ENCODE data around the gene DLG5.

The DLG5 gene

DNA sequence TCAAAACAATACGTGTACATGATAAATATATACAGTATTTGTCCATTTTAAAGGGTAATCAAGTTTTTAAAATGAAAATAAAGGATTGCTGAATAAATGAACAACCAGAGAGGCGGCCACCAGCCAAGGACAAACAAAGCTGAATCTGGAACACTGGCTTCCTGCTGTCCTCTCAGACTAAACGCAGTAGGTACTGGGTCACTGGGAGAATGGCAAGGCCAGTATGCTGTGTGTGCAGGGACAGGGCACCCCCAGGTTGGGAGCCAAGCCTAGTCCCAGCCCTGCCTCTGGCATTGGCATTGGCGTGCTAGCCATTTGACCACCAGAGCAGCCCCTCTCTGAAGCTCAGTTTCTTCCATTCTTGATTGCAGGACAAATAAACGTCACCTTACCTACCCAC is 33.8 kb downstream of the DLG5 start:
- TF ChIP-seq REST (IDR thresholded peaks at IDR 0.05; ENCODE audit: low read depth) (no peak), YY1 (IDR thresholded peaks at IDR 0.05; ENCODE audit: low read depth) (no peak), EP300 (IDR thresholded peaks at IDR 0.05; ENCODE audit: borderline replicate concordance) (no peak), CEBPB (IDR thresholded peaks at IDR 0.05) (no peak), MAX (IDR thresholded peaks at IDR 0.05) (no peak), EGR1 (IDR thresholded peaks at IDR 0.05) (no peak), USF1 (IDR thresholded peaks at IDR 0.05) (no peak), TAF1 (IDR thresholded peaks at IDR 0.05; ENCODE audit: low read depth) (no peak), NFIC (IDR thresholded peaks at IDR 0.05) (no peak)

DNA sequence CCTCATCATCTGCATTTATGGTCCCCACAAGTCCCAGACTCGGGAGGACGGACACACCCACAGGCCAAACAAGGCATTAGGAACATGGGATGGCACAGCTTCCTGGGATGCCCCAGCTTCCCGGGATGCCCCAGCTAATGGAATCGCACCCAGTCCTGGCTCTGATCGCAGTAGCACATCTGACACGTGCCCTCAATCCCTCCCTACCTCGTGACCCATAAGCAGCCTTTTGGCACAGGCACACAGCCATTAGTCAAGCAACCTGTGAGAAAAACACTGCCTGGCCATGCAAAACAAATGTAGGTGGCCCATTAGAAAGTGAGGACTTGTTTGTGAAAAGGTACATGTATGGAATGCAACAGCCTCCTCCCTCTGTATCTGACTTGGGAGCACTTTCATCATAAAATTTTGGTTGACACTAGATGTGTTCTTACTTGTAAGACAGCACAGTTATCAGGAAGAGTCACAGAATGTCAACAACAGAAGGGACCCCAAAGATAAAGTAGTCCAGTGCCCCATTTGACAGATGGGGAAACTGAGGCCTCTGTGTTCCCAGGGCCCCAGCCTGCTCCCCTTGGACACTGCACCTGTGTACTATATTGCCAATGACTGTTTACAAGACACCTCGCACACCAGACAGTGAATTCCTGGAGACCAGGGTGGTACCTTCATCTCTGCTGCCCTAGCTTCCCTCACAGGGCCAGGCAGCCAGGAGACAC is 34.4 kb downstream of the DLG5 start:
- TF ChIP-seq YY1 (IDR thresholded peaks at IDR 0.05; ENCODE audit: low read depth), result no peak
- TF ChIP-seq USF1 (IDR thresholded peaks at IDR 0.05), result peak; percentile 65

- TF ChIP-seq USF1 (IDR thresholded peaks at IDR 0.05), result no peak
- TF ChIP-seq CREB1 (IDR thresholded peaks at IDR 0.05; ENCODE audit: low read depth), result no peak
- TF ChIP-seq NFIC (IDR thresholded peaks at IDR 0.05), result no peak
- TF ChIP-seq MAX (IDR thresholded peaks at IDR 0.05), result no peak
- TF ChIP-seq RAD21 (IDR thresholded peaks at IDR 0.05; ENCODE audit: low read depth), result peak; percentile 49; the same call in 1 of the 2 replicates
Measured at GRCh38 chr10:77890097-77890496, 36.5 kb downstream of the DLG5 start.

- TF ChIP-seq USF1 (IDR thresholded peaks at IDR 0.05) (peak; percentile 67), ZBTB7A (IDR thresholded peaks at IDR 0.05; ENCODE audit: low read depth) (no peak), RAD21 (IDR thresholded peaks at IDR 0.05; ENCODE audit: low read depth) (peak; percentile 46), EP300 (IDR thresholded peaks at IDR 0.05; ENCODE audit: borderline replicate concordance) (peak; percentile 95), EGR1 (IDR thresholded peaks at IDR 0.05) (no peak), CEBPB (IDR thresholded peaks at IDR 0.05) (no peak; the same call in 1 of the 2 replicates), TCF12 (IDR thresholded peaks at IDR 0.05; ENCODE audit: low read depth) (peak; percentile 96), TEAD4 (IDR thresholded peaks at IDR 0.05) (peak; percentile 82), CREB1 (IDR thresholded peaks at IDR 0.05; ENCODE audit: low read depth) (peak; percentile 70), YY1 (IDR thresholded peaks at IDR 0.05; ENCODE audit: low read depth) (0 out of 2 replicates have a peak, but pooled peaks have one; percentile 60), TAF1 (IDR thresholded peaks at IDR 0.05; ENCODE audit: low read depth) (peak; percentile 51; the same call in 1 of the 2 replicates), MAX (IDR thresholded peaks at IDR 0.05) (peak; percentile 92), NFIC (IDR thresholded peaks at IDR 0.05) (peak; percentile 86), FOXM1 (IDR thresholded peaks at IDR 0.05; ENCODE audit: borderline replicate concordance, low read depth) (peak; percentile 79; the same call in 1 of the 2 replicates), REST (IDR thresholded peaks at IDR 0.05; ENCODE audit: low read depth) (peak; percentile 5; the same call in 1 of the 2 replicates)
Measured at GRCh38 chr10:77889277-77889903, 37.2 kb downstream of the DLG5 start.

GRCh38 chr10:77888356-77888703 is 38.2 kb downstream of the DLG5 start:
- TF ChIP-seq CEBPB (IDR thresholded peaks at IDR 0.05) (peak; percentile 64; the same call in 1 of the 2 replicates), YY1 (IDR thresholded peaks at IDR 0.05; ENCODE audit: low read depth) (no peak)
